ENCODE results near the gene MZT2A. TPM values are rescaled to one million over a fixed set of nuclear protein-coding genes. Genes with fewer than 3 reads are reported as not detected.
"Not testable (repeated sequence)": the region's sequence is repeated elsewhere in the genome, so short reads cannot be mapped to it uniquely, and the experiment has no call there.

Gene MZT2A
- total RNA-seq, 1 experiment from 2014 or later: 202 TPM

- Histone ChIP-seq H3K4me3 (ENCODE audit: low read length) (no peak overlapping the region), H3K9ac (ENCODE audit: low read length) (no peak overlapping the region), H4K20me1 (ENCODE audit: low read length) (no peaks in the 10 kb centered on the region), H3K79me2 (ENCODE audit: low read length) (no peaks in the 10 kb centered on the region), H3K27ac (ENCODE audit: low read length) (no peak overlapping the region), H3K27me3 (ENCODE audit: low read length) (peaks cover 2% of the 10 kb centered on the region; the same call in 1 of the 2 replicates), H3K9me2 (replicated peaks; ENCODE audit: low read length) (no peaks in the 10 kb centered on the region), H2AFZ (ENCODE audit: low read length) (no peak overlapping the region), H3K4me1 (ENCODE audit: insufficient read depth, low read length) (no peaks in the 10 kb centered on the region), H3F3A (ENCODE audit: low read length, unreplicated experiment) (no peaks in the 10 kb centered on the region), H3K9me3 (ENCODE audit: low read length) (no peaks in the 10 kb centered on the region), H3K36me3 (ENCODE audit: low read depth, low read length) (no peaks in the 10 kb centered on the region), H3K4me2 (ENCODE audit: low read length) (no peak overlapping the region)
- POLR2A ChIA-PET (ENCODE audit: unreplicated experiment): no interaction called here
- BruUV-seq (replicated peaks): no TSS peak
- DNase-seq (no peak), ATAC-seq (no peak)
- TF ChIP-seq EZH2 (IDR thresholded peaks at IDR 0.05; ENCODE audit: low read length, unreplicated experiment) (no peak), EZH2phosphoT487 (IDR thresholded peaks at IDR 0.05; ENCODE audit: borderline replicate concordance, low read length) (no peak), CTCF (conservative IDR thresholded peaks at IDR 0.05; ENCODE audit: low read depth, low read length) (no peak)
- CTCF ChIA-PET: no interaction called here
- intact Hi-C loops (cut with micrococcal nuclease): no loop called here
Observed at GRCh38 chr2:131535526-131535925, 43.3 kb upstream of the MZT2A start.

GRCh38 chr2:131534965-131535364, 42.8 kb upstream of the MZT2A start:
- CTCF ChIA-PET; POLR2A ChIA-PET (ENCODE audit: unreplicated experiment); DNase-seq; H3K36me3 ChIP-seq (ENCODE audit: low read depth, low read length); H3K4me3 ChIP-seq (ENCODE audit: low read length); ATAC-seq; H4K20me1 ChIP-seq (ENCODE audit: low read length); H3K4me1 ChIP-seq (ENCODE audit: insufficient read depth, low read length); H3K9me3 ChIP-seq (ENCODE audit: low read length); H3K4me2 ChIP-seq (ENCODE audit: low read length); H3K9me2 ChIP-seq (replicated peaks; ENCODE audit: low read length); H2AFZ ChIP-seq (ENCODE audit: low read length); H3K27me3 ChIP-seq (ENCODE audit: low read length); H3K27ac ChIP-seq (ENCODE audit: low read length); H3F3A ChIP-seq (ENCODE audit: low read length, unreplicated experiment); BruUV-seq (replicated peaks); H3K79me2 ChIP-seq (ENCODE audit: low read length); intact Hi-C loops (cut with micrococcal nuclease); H3K9ac ChIP-seq (ENCODE audit: low read length): not testable (repeated sequence)

GRCh38 chr2:131534317-131534672, 42.1 kb upstream of the MZT2A start:
- POLR2A ChIA-PET (ENCODE audit: unreplicated experiment); H3K4me3 ChIP-seq (ENCODE audit: low read length); H3K9ac ChIP-seq (ENCODE audit: low read length); H3K4me1 ChIP-seq (ENCODE audit: insufficient read depth, low read length); H3F3A ChIP-seq (ENCODE audit: low read length, unreplicated experiment); intact Hi-C loops (cut with micrococcal nuclease); H3K27me3 ChIP-seq (ENCODE audit: low read length); H3K27ac ChIP-seq (ENCODE audit: low read length); DNase-seq; H3K9me2 ChIP-seq (replicated peaks; ENCODE audit: low read length); ATAC-seq; H2AFZ ChIP-seq (ENCODE audit: low read length); BruUV-seq (replicated peaks); H4K20me1 ChIP-seq (ENCODE audit: low read length); CTCF ChIA-PET; H3K4me2 ChIP-seq (ENCODE audit: low read length); H3K36me3 ChIP-seq (ENCODE audit: low read depth, low read length); H3K9me3 ChIP-seq (ENCODE audit: low read length); H3K79me2 ChIP-seq (ENCODE audit: low read length): not testable (repeated sequence)

GRCh38 chr2:131533609-131534316, 41.6 kb upstream of the MZT2A start:
- BruUV-seq (replicated peaks); H3K9ac ChIP-seq (ENCODE audit: low read length); H3K9me2 ChIP-seq (replicated peaks; ENCODE audit: low read length); H3K4me3 ChIP-seq (ENCODE audit: low read length); H3K4me1 ChIP-seq (ENCODE audit: insufficient read depth, low read length); CTCF ChIA-PET; H3F3A ChIP-seq (ENCODE audit: low read length, unreplicated experiment); ATAC-seq; H4K20me1 ChIP-seq (ENCODE audit: low read length); H3K79me2 ChIP-seq (ENCODE audit: low read length); intact Hi-C loops (cut with micrococcal nuclease); H3K27ac ChIP-seq (ENCODE audit: low read length); DNase-seq; POLR2A ChIA-PET (ENCODE audit: unreplicated experiment); H3K36me3 ChIP-seq (ENCODE audit: low read depth, low read length); H2AFZ ChIP-seq (ENCODE audit: low read length); H3K9me3 ChIP-seq (ENCODE audit: low read length); H3K27me3 ChIP-seq (ENCODE audit: low read length); H3K4me2 ChIP-seq (ENCODE audit: low read length): not testable (repeated sequence)

- H3K27me3 ChIP-seq (ENCODE audit: low read length); H3K9ac ChIP-seq (ENCODE audit: low read length); H3K4me1 ChIP-seq (ENCODE audit: insufficient read depth, low read length); CTCF ChIA-PET; BruUV-seq (replicated peaks); H3K27ac ChIP-seq (ENCODE audit: low read length); H3K4me3 ChIP-seq (ENCODE audit: low read length); H3F3A ChIP-seq (ENCODE audit: low read length, unreplicated experiment); POLR2A ChIA-PET (ENCODE audit: unreplicated experiment); H4K20me1 ChIP-seq (ENCODE audit: low read length); H2AFZ ChIP-seq (ENCODE audit: low read length); DNase-seq; H3K79me2 ChIP-seq (ENCODE audit: low read length); H3K9me3 ChIP-seq (ENCODE audit: low read length); intact Hi-C loops (cut with micrococcal nuclease); ATAC-seq; H3K9me2 ChIP-seq (replicated peaks; ENCODE audit: low read length); H3K4me2 ChIP-seq (ENCODE audit: low read length); H3K36me3 ChIP-seq (ENCODE audit: low read depth, low read length): not testable (repeated sequence)
Observed at GRCh38 chr2:131532723-131533608, 40.8 kb upstream of the MZT2A start.

Measured in PC-3 (cell line).